GM19395 (cell line): ENCODE data around the gene FREY1.
"Not testable (repeated sequence)": the region's sequence is repeated elsewhere in the genome, so short reads cannot be mapped to it uniquely, and the experiment has no call there.

ENCODE experiments used
- ATAC-seq: cut with Tn5 transposase; IDR thresholded peaks from one replicate; pipeline ENCODE4 v1.9.1; 2021; ENCODE audit warnings: mild to moderate bottlenecking, moderate library complexity; ENCODE audit not compliant: unreplicated experiment

FREY1 gene

DNA sequence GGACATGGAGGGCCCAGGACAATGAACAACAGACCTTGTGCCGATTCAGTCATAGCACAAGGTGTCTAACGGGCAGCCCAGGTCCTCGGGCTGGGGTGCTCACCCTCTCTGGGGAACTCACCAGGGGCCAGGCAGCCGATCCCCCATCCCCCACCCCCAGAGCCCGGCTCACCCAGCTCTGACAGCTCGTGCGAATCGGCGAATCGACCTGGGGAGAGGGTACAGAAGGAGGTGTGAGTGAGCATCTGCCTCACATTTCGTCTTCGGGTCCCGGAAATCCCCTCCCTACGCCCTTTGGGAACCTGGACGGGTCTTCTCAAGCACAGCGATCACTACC, 10.2 kb upstream of the FREY1 start:
- ATAC-seq: no peak

GRCh38 chr11:45915446-45915845, 8.4 kb upstream of the FREY1 start:
- ATAC-seq: no peak

GRCh38 chr11:45913942-45914635, 7.0 kb upstream of the FREY1 start:
- no peak for ATAC-seq

DNA sequence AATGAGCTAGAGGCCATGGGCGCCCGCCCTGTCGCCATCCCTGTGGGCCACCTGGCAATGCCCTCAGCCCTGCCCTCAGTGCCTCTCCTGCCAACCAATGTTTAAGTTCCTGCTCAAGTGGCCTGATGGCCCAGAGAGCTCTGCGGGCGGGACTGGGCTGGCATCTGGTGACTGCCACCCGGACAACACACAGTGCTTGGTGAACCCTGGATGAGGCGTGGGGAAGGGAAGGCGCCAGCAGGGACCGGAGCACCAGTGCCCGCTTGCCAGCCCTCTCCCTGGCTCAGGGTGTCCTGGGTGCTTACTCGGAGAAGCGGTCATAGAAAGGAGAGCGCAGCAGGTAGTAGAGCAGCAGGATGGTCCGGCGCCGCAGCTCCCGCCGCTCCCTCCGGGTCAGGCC, 6.4 kb upstream of the FREY1 start:
- no peak for ATAC-seq

- no peak for ATAC-seq
Observed at GRCh38 chr11:45910623-45911022, 3.6 kb upstream of the FREY1 start.

DNA sequence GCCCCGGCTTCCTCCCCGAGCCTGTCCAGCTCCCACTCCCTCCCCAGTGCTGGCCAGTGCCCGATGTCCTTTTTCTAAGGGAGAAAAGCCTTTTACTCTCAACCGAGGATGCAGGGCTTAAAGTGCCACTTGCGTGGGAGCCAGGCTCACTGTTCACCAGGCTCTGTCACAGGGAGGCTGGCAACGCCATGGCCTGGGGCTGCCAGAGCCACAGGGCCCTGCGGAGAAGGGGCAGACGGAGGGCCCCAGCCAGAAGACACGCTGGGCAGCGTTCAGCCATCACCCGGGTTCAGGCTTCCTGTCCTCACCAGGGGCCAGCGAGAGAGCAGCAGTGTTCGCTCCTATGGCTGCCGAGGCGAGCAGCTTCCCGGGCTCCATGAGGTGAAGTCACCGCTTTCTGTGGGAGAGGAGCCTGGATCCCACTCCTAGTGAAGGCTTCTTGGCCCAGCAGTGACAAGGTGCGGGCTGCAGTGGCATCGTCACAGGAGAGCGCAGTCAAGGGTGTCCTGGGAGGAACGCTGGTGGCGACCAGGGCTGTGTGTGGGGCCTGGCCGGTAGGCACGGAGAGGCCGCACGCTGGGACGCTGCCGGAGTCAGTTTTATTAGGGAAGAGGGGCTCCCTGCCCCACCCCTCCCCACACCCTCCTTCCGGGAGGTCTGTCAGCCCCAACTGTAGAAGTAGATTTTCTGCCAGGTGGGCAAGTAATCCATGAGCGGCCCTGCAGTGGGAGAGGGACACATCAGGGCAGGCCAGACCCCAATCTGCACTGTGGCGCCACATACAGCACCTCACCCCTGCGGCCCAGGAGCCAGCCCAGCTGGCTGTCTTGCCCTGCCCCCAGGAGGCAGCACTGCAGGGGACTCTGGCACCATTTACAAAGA, 2.8 kb upstream of the FREY1 start:
- ATAC-seq: no peak

DNA sequence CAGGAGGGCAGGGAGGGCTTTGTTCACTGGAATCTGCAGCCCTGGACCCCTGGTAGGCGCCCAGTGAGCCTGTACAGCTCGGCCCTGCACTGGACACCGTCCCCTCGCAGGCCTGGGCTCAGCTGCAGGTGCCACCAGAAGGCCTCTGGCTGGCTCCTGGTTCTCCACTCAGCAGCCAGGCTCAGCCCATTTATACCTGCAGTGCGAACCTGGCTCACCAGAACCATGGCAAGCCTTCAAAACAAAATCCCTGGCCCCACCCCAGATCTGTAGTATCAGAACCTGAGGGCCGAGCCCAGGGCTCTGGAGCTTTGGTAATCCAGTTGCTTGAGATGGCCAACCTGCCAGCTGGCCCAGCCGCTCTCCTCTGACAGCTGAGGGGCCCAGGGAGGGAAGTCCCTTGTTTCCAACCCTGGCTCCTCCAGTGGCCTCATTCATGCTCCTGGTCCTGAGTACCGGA, 870 bp upstream of the FREY1 start:
- ATAC-seq: no peak

GRCh38 chr11:45906096-45906682, 882 bp downstream of the FREY1 start:
- no peak for ATAC-seq

GRCh38 chr11:45905576-45905975, 1.5 kb downstream of the FREY1 start:
- ATAC-seq: not testable (repeated sequence)

DNA sequence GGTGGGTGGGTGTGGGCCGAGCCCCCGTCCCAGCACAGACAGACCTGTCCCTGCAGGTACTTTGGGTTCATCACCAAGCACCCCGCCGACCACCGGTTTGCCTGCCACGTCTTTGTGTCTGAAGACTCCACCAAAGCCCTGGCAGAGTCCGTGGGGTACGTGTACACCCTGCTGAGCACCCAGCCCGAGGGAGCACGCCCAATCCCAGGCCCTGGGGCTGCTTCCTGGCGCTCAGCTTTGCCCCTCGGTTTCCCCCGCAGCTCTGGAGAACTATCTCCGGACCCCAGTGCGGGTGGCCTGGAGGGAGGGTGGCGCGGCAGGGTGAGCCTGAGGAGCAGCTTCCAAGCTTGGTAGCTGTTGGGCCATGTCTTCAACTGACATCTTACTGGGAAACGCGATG, 2.0 kb downstream of the FREY1 start:
- ATAC-seq: no peak

- no peak for ATAC-seq
Observed at GRCh38 chr11:45904309-45904915, 2.7 kb downstream of the FREY1 start.

DNA sequence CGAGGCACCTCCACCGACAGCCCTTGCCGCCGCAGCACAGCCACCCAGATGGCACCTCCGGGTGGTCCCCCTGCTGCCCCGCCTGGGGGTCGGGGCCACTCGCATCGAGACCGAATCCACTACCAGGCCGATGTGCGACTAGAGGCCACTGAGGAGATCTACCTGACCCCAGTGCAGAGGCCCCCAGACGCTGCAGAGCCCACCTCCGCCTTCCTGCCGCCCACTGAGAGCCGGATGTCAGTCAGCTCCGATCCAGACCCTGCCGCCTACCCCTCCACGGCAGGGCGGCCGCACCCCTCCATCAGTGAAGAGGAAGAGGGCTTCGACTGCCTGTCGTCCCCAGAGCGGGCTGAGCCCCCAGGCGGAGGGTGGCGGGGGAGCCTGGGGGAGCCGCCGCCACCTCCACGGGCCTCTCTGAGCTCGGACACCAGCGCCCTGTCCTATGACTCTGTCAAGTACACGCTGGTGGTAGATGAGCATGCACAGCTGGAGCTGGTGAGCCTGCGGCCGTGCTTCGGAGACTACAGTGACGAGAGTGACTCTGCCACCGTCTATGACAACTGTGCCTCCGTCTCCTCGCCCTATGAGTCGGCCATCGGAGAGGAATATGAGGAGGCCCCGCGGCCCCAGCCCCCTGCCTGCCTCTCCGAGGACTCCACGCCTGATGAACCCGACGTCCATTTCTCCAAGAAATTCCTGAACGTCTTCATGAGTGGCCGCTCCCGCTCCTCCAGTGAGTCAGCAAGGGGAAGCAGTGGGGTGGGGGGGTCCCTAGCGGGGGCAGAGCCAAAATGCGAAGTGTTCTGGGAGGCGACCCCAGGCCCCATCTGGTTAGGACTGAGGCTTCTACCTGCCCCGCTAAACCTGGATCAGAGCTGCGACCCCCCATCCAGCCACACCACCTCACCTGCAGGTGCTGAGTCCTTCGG, 4.4 kb downstream of the FREY1 start:
- no peak for ATAC-seq

DNA sequence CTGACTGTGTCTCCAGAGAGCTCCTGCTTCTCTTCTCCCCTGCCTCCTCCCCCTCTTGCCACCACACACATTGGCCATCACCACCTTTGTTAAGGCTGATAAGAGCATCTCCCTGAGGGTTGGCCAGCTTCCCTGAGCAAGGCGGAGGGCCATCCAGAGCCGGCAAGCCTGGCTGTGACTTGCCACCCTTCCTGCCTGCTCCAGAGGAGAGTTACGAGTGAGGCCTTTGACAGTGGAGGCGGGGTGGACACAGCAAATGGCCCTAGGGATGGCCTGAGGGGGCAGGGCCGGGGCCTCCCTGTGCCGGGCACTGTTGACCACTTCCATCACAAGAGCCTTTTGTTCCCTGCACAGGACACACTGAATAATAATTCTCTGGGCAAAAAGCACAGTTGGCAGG, 5.4 kb downstream of the FREY1 start:
- ATAC-seq: no peak

GRCh38 chr11:45900916-45901617, 6.0 kb downstream of the FREY1 start:
- no peak for ATAC-seq

GRCh38 chr11:45900175-45900800, 6.8 kb downstream of the FREY1 start:
- not testable (repeated sequence) for ATAC-seq

GRCh38 chr11:45899448-45900174, 7.5 kb downstream of the FREY1 start:
- peak; percentile 71 for ATAC-seq

DNA sequence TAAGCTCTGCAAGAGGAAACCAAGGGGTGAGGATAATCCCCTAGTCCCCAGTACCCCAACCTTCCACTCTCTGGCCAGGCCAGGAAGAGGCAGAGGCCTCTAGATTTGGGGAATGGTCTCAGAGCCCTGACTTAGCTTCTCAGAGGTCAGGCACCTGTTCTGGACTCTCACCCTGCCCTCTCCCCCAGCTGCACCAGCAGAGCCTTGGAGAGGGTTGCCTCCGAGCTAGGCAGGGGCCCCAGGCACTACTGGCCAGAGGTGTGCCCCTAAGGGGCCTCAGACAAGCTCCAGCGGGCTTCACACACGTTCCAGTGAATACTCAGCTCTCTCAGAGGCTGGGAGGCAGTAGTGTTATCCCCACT, 8.0 kb downstream of the FREY1 start:
- no peak for ATAC-seq

GRCh38 chr11:45897556-45897955, 9.5 kb downstream of the FREY1 start:
- no peak for ATAC-seq
